ENCODE data around the gene VKORC1.
A peak's percentile ranks its signal among the peaks of the same experiment; 100 is the strongest.
"Not testable (repeated sequence)": the region's sequence is repeated elsewhere in the genome, so short reads cannot be mapped to it uniquely, and the experiment has no call there.

Gene VKORC1

DNA sequence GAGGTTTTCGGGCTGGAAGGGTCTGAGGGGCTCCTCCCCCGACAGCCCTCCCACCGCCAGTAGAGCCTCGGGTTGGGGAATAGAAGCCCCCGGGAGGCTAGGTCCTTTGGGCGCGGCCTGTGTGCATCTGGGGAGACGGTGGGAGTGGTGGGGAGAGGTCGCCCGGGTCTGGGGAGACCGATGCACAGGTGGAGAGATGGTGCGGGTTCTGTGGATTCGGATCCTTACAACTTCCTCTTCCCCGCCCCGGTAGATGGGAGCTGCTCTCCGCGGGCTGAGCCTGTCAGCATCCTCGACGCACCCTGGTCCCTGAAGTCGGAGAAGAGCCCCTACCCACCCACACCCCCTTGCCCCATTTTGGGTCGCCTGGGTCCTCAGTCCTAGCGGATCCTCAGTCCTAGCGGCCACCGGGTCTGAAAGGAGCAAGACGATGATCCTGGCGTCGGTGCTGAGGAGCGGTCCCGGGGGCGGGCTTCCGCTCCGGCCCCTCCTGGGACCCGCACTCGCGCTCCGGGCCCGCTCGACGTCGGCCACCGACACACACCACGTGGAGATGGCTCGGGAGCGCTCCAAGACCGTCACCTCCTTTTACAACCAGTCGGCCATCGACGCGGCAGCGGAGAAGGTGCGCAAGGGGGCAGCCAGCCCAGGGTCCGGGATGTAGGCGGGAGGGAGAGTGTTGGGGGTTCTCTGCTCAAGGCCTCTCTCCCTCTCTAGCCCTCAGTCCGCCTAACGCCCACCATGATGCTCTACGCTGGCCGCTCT is 14.4 kb upstream of the VKORC1 start:
- H3K27ac ChIP-seq: peak overlapping the region; percentile 73; the same call in 1 of the 2 replicates
- TF ChIP-seq, protein P1, sequence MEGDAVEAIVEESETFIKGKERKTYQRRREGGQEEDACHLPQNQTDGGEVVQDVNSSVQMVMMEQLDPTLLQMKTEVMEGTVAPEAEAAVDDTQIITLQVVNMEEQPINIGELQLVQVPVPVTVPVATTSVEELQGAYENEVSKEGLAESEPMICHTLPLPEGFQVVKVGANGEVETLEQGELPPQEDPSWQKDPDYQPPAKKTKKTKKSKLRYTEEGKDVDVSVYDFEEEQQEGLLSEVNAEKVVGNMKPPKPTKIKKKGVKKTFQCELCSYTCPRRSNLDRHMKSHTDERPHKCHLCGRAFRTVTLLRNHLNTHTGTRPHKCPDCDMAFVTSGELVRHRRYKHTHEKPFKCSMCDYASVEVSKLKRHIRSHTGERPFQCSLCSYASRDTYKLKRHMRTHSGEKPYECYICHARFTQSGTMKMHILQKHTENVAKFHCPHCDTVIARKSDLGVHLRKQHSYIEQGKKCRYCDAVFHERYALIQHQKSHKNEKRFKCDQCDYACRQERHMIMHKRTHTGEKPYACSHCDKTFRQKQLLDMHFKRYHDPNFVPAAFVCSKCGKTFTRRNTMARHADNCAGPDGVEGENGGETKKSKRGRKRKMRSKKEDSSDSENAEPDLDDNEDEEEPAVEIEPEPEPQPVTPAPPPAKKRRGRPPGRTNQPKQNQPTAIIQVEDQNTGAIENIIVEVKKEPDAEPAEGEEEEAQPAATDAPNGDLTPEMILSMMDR (conservative IDR thresholded peaks at IDR 0.05): no peak

DNA sequence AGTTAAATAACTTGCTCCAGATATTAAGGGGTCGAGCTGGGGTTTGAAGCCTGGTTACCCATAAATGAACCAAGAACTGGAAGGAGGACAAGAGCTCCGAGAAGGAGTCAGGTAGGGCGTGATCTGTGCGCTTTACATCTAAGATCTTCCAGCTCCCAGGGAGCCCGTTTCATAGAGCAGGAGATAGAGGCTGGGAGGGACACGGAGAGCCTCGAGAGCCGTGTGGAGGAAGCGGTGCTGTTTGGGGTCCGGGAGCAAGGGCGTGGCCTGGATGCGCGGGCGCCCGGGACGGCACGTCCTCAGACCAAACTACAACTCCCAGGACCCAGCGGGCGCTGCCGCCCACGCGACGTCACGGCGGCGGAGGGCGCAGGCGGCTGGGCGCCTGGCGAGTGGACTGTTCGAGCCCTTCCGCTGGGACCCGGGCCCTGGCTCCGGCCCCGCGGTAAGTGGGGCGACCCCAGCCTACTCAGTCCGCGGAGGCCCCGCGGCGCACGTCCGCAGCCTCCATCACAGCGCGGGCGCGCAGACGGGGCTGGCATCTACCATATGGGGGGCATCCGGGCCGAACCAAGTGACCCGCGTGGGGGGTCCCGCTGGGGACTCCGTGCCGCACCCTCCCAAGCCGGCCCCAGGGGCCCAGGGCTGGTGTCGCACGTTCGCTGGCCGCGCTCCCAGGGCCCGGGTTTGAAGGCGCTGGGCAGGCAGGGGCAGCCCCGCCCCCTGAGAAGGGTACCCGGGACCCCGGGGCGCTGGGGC is 13.6 kb upstream of the VKORC1 start, which contains the start of gene BCKDK:
Gene BCKDK (plus strand): TSS at position 352 of the 759 bp plus-strand sequence. CDS start 838 bp downstream, outside the sequence.
- TF ChIP-seq, protein P1 (conservative IDR thresholded peaks at IDR 0.05): no peak
- peak within 1 kb of the TSS; percentile 73; the same call in 1 of the 2 replicates for H3K27ac ChIP-seq

DNA sequence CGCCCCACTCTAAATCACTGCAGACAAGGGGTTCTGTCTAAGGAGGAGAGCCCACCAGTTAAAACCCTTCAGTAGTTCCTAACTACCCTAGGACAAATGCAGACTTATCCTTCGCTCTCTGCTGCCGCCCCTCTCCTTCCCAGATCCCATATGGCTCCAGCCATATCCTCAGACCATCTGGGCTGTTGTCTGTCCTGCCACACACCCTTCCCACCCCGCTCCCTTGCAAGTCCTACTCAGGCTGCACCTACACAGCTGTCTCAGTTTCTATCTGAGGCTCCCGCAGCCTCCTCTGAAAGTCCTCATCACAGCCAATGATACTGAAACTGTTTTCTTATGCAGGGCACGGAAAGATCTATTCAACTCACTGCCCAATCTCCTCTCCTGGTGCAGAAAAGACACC is 12.9 kb upstream of the VKORC1 start:
- no peak overlapping the region for H3K27ac ChIP-seq
- TF ChIP-seq, protein P1 (conservative IDR thresholded peaks at IDR 0.05): no peak

DNA sequence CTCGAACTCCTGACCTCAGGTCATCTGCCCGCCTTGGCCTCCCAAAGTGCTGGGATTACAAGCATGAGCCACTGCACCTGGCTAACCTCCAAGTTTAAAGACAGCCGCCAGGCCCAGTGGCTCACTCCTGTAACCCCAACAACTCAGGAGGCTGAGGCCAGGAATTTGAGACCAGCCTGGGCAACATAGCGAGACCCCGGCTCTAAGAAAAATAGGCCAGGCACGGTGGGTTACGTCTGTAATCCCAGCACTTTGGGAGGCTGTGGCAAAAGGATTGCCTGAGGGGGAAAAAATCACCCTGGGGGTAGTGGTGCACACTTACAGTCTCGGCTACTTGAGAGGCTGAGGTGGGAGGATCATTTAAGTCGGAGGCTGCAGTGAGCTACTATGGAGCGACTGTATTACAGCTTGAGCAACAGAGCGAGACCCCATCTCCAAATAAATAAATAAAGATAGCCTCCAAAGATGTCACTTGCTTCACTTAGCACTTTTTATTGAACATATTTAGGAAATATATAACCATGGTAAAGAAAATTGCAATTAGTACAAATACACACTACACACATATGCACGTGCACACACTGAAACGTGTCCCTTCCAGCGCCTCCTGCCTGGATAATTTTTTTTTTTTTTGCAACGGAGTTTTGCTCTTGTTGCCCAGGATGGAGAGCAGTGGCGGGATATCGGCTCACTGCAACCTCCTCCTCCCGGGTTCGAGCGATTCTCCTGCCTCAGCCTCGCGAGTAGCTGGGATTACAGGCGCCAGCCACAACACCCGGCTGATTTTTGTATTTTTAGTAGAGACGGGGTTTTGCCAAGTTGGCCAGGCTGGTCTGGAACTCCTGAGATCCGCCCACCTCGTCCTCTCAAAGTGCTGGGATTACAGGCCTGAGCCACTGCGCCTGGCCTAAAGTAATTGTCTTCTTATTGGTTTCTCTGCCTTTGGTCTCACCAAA is 12.2 kb upstream of the VKORC1 start:
- H3K27ac ChIP-seq: no peak overlapping the region
- TF ChIP-seq, protein P1 (conservative IDR thresholded peaks at IDR 0.05): no peak

DNA sequence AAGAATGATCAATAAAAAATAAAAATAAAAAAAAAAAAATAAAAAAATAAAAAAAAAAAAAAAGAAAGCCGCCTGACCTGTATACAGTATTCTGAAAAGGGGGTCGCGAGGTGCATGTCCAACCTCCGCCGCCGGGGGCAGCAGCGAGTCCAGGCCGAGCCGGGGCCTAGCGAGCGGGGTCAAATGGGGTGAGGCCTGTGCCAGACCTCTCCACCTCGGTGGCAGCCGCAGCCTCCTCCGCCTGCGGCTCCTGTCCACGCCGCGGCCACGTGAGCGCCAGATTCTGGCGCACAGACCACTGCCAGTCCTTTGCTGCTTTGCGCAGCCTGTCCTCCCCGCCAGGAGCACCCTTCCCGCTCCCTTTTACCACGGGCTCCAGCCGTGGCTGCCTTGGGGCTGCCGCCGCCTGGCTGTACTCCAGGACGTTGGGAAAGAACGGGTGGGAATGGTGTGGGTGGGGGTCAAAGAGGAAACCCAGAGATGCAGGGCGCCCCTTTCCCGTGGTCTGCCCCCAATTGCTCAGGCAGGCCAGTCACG is 11.1 kb upstream of the VKORC1 start:
- peak overlapping the region; percentile 31; the same call in 1 of the 2 replicates for H3K27ac ChIP-seq
- TF ChIP-seq, protein P1 (conservative IDR thresholded peaks at IDR 0.05): peak; percentile 83

DNA sequence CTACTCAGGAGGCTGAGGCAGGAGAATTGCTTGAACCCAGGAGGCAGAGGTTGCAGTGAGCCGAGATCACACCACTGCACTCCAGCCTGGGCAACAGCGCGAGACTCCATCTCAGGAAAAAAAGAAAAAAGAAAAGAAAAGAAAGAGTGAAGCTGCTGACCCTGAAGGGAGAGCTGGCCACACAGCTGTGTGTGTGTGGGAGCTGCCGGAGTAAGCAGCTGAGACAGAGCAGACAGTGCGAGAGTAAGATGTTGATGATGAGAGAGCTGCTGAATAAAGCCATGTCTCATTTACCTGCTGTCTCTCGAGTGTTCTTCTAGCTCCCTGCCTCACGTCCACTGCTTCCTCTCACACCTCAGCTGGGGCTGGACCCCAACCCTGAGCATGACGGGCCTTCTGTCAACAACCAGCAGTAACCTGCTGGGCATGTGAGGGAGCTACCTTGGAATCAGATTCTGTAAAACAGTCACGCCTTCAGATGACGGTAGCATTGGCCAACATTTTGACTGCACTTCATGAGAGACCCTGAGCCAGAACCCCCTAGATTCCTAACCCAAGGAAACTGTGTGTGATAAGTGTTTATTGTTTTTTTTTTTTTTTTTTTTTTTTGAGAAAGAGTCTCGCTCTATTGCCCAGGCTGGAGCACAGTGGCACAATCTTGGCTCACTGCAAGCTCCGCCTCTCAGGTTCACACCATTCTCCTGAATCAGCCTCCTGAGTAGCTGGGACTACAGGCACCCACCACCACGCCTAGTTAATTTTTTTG is 6.5 kb upstream of the VKORC1 start:
- H3K27ac ChIP-seq: not testable (repeated sequence)

Data from VCaP (cell line).